GM12878 (cell line): ENCODE data around the gene AP1M2. TPM values are rescaled to one million over a fixed set of nuclear protein-coding genes. Genes with fewer than 3 reads are reported as not detected.

Experiments used
- ATAC-seq: fragments of 200-7000 bp; cut with Tn5 transposase; 3 replicates; pipeline ENCODE4 v1.9.1; 2020; ENCODE audit warnings: mild to moderate bottlenecking, moderate library complexity
- BruUV-seq: library from RNA; stranded (reverse); fragments of 400-500 nt; replicated peaks from 2 replicates; lab custom pipeline; 2021; lab: Mats Ljungman, UMichigan
- CTCF ChIA-PET: fragments of 300-600 bp; sonication (Branson Sonifier 250); formaldehyde crosslinking; extraction: SDS; loops from one replicate; lab custom pipeline; 2021; ENCODE audit warnings: inconsistent platforms; lab: Yijun Ruan, JAX
- POLR2A ChIA-PET: fragments of 350-600 bp; formaldehyde crosslinking; extraction: SDS; loops from one replicate; lab custom pipeline; 2021; ENCODE audit warnings: inconsistent platforms; lab: Charles Lee
- RAD21 ChIA-PET: fragments of 300-600 bp; sonication (Branson Sonifier 250); formaldehyde crosslinking; loops from one replicate; lab custom pipeline; 2023; ENCODE audit warnings: antibody characterized with exemption; ENCODE audit not compliant: unreplicated experiment; lab: Charles Lee
- SMC1A ChIA-PET: fragments of 300-600 bp; sonication (Branson Sonifier 250); formaldehyde crosslinking; loops from one replicate; lab custom pipeline; 2023; ENCODE audit not compliant: unreplicated experiment, uncharacterized antibody; lab: Charles Lee
- DNase-seq: peaks from one replicate; pipeline ENCODE4 v3.0.0-alpha.2; 2011; ENCODE audit warnings: low read depth, low spot score
- FAIRE-seq: peaks from 3 replicates; lab custom pipeline; 2011; peaks lifted over from hg19 to GRCh38; lab: Jason Lieb, UNC
- H2AFZ ChIP-seq: 2 replicates; pipeline ENCODE4 v1.6.0; 2011; ENCODE audit warnings: low read depth, low read length, control low read depth; ENCODE audit not compliant: control insufficient read depth
- H3K27ac ChIP-seq: 2 replicates; pipeline ENCODE4 v1.5.1; 2011; ENCODE audit warnings: control low read depth; ENCODE audit not compliant: control insufficient read depth, insufficient read depth
- H3K27me3 ChIP-seq, 2 experiments: replicated peaks in 1 of 2; 2 replicates each; pipeline versions ENCODE4 v1.6.0 to v1.6.1; 2011; ENCODE audit warnings: low read length in 1 of 2; ENCODE audit not compliant: control insufficient read depth in 2 of 2, insufficient read depth in 2 of 2
- H3K36me3 ChIP-seq, 2 experiments: 2 replicates each; pipeline ENCODE4 v1.5.1; 2011; ENCODE audit warnings: low read length in 1 of 2; ENCODE audit not compliant: control insufficient read depth in 2 of 2, insufficient read depth in 2 of 2
- H3K4me1 ChIP-seq: 2 replicates; pipeline ENCODE4 v1.6.1; 2011; ENCODE audit warnings: mild to moderate bottlenecking, low read length, moderate library complexity, mixed read lengths; ENCODE audit not compliant: control insufficient read depth, insufficient read depth
- H3K4me2 ChIP-seq: 2 replicates; pipeline ENCODE4 v1.6.0; 2011; ENCODE audit warnings: control low read depth; ENCODE audit not compliant: control insufficient read depth, insufficient read depth
- H3K4me3 ChIP-seq: fragments of 200-600 bp; sonication (generic); 2 replicates; pipeline ENCODE4 v1.5.1; 2016
- H3K79me2 ChIP-seq: 2 replicates; pipeline ENCODE4 v1.6.0; 2011; ENCODE audit warnings: low read length; ENCODE audit not compliant: control insufficient read depth, insufficient read depth
- H3K9ac ChIP-seq: 2 replicates; pipeline ENCODE4 v1.8.0; 2011; ENCODE audit warnings: low read length, control low read depth, mixed read lengths; ENCODE audit not compliant: control insufficient read depth, insufficient read depth
- H3K9me3 ChIP-seq: replicated peaks from 3 replicates; pipeline ENCODE4 v1.5.1; 2011; ENCODE audit warnings: mild to moderate bottlenecking, low read length; ENCODE audit not compliant: control insufficient read depth, insufficient read depth
- H4K20me1 ChIP-seq: 2 replicates; pipeline ENCODE4 v1.6.0; 2011; ENCODE audit not compliant: control insufficient read depth, insufficient read depth
- ATF3 ChIP-seq: IDR thresholded peaks from 2 replicates; pipeline ENCODE4 v1.6.1; 2011; ENCODE audit warnings: low read depth, mild to moderate bottlenecking, low read length, moderate library complexity, borderline replicate concordance; ENCODE audit errors: extremely low read depth
- CEBPZ ChIP-seq: fragments of 150-350 bp; IDR thresholded peaks from 2 replicates; pipeline ENCODE4 v1.6.1; 2016; ENCODE audit warnings: low read depth, low read length
- DPF2 ChIP-seq: fragments of 450-650 bp; IDR thresholded peaks from 2 replicates; pipeline ENCODE4 v1.6.1; 2017; ENCODE audit warnings: mild to moderate bottlenecking
- E2F4 ChIP-seq: IDR thresholded peaks from 2 replicates; pipeline ENCODE4 v1.6.1; 2012; ENCODE audit warnings: low read depth, low read length, improper control_type of control experiment
- IKZF2 ChIP-seq, 2 experiments: fragments of 450-650 bp; IDR thresholded peaks; 2 replicates each; pipeline ENCODE4 v1.6.1; 2017; ENCODE audit warnings: mild to moderate bottlenecking in 2 of 2, moderate library complexity in 2 of 2
- MYC ChIP-seq: IDR thresholded peaks from 2 replicates; pipeline ENCODE4 v1.6.1; 2011; ENCODE audit warnings: mild to moderate bottlenecking, low read length, moderate library complexity, inconsistent platforms; ENCODE audit not compliant: insufficient read depth, insufficient replicate concordance, insufficient read length, severe bottlenecking
- NR2C1 ChIP-seq: fragments of 450-650 bp; IDR thresholded peaks from 2 replicates; pipeline ENCODE4 v1.6.1; 2017; ENCODE audit warnings: antibody characterized with exemption, mild to moderate bottlenecking, moderate library complexity
- RELA ChIP-seq: fragments of 450-650 bp; IDR thresholded peaks from 2 replicates; pipeline ENCODE4 v1.8.0; 2014; ENCODE audit warnings: borderline replicate concordance; ENCODE audit not compliant: partially characterized antibody
- RELB ChIP-seq: fragments of 450-650 bp; IDR thresholded peaks from 2 replicates; pipeline ENCODE4 v1.6.1; 2017; ENCODE audit warnings: low read depth, mild to moderate bottlenecking, moderate library complexity
- SMAD5 ChIP-seq: IDR thresholded peaks from 2 replicates; pipeline ENCODE4 v1.6.1; 2016; ENCODE audit warnings: antibody characterized with exemption, low read depth
- ZBTB40 ChIP-seq: fragments of 450-650 bp; IDR thresholded peaks from 2 replicates; pipeline ENCODE4 v1.6.1; 2016; ENCODE audit warnings: mild to moderate bottlenecking, moderate library complexity, borderline replicate concordance
- ZSCAN29 ChIP-seq: fragments of 450-650 bp; IDR thresholded peaks from 2 replicates; pipeline ENCODE4 v1.6.1; 2017; ENCODE audit warnings: mild to moderate bottlenecking, moderate library complexity
- WGBS: methylation state at CpG from one replicate; pipeline ENCODE4 v1.1.6; 2016; ENCODE audit warnings: low lambda C conversion rate; ENCODE audit not compliant: insufficient replicate concordance, insufficient coverage; ENCODE audit errors: missing lambda C conversion rate; 5-methylcytosine and 5-hydroxymethylcytosine counted together
- in situ Hi-C: fragments of 300-500 bp; cut with MboI; formaldehyde crosslinking; loops from 9 replicates; pipeline ENCODE4 v1.14.3; 2018; ENCODE audit warnings: mixed read lengths
- intact Hi-C: fragments of 100-400 bp; cut with micrococcal nuclease; formaldehyde crosslinking; loops from one replicate; pipeline ENCODE4 v1.14.2; 2022; ENCODE audit not compliant: unreplicated experiment
- polyA plus RNA-seq, 11 experiments: library from polyadenylated mRNA; depleted of rRNA in 4 of 11; unstranded in 6 of 11; stranded (reverse) in 5 of 11; fragments of >200 nt; fragmentation: Nextera tagmentation in 4 of 11; fragmentation: Illumina TruSeq in 1 of 11; extraction: Ambion mirVana in 4 of 11; extraction: Trizol in 1 of 11; gene quantifications; 1 replicate in 1 of 11; 2 replicates in 10 of 11; pipeline versions ENCODE4 v1.2.1 to v1.2.3, GENCODE V29; 2011 to 2016; ENCODE audit warnings: inconsistent platforms in 2 of 11, missing spikeins in 2 of 11, low read depth in 1 of 11
- total RNA-seq, 4 experiments: library from RNA; depleted of rRNA in 3 of 4; stranded (reverse); fragments of >200 nt in 3 of 4; fragmentation: Illumina TruSeq in 1 of 4; extraction: Trizol in 1 of 4; gene quantifications; 2 replicates each; pipeline versions ENCODE4 v1.2.1 to v1.2.3, GENCODE V29; 2013 to 2021

AP1M2 gene
- total and polyA plus RNA-seq, 10 of the 15 experiments (the other 5 are each of a cell fraction or from before 2014, with no cell fraction given): 0.72 TPM; not detected in 9

GRCh38 chr19:10625003-10625761 is 38.1 kb upstream of the AP1M2 start, which contains the start of gene SLC44A2:
Gene SLC44A2, plus strand, starts transcription at chr19:10625553. Its CDS starts 81 bp downstream, at chr19:10625634.
- no peak for ATAC-seq
- no peak for DNase-seq
- CTCF ChIA-PET: no interaction called here
- Histone ChIP-seq H3K79me2 (no peaks in the 10 kb centered on the region), H3K9me3 (no peaks in the 10 kb centered on the region), H3K4me2 (no peak within 1 kb of the TSS), H3K4me1 (no peaks in the 10 kb centered on the region), H2AFZ (no peak within 1 kb of the TSS), H3K27me3 (no peaks in the 10 kb centered on the region), H4K20me1 (no peaks in the 10 kb centered on the region), H3K4me3 (no peak within 1 kb of the TSS), H3K36me3 (peaks cover 2 to 5% of the 10 kb centered on the region in 2 experiments; a peak in 2 of 4 replicates), H3K9ac (no peak within 1 kb of the TSS), H3K27ac (no peak within 1 kb of the TSS)
- intact Hi-C loops: no loop called here
- SMC1A ChIA-PET: no interaction called here
- RAD21 ChIA-PET: no interaction called here
- BruUV-seq: no TSS peak
- no peak for FAIRE-seq
- 89% methylated on average over 40 of the region's 53 CpGs for WGBS
- in situ Hi-C loops: no loop called here
- POLR2A ChIA-PET: no interaction called here
- TF ChIP-seq DPF2 (no peak), ZSCAN29 (no peak), ATF3 (no peak), NR2C1 (no peak), CEBPZ (no peak), E2F4 (no peak), IKZF2 (IDR thresholded peaks at IDR 0.05) (no peak), MYC (no peak), SMAD5 (no peak), RELA (no peak), ZBTB40 (no peak), RELB (no peak)
